Measurements from ENCODE around the gene MYH1. TPM values are rescaled to one million over a fixed set of nuclear protein-coding genes. Genes with fewer than 3 reads are reported as not detected.

The MYH1 gene
- polyA plus RNA-seq, 3 donors = 0.03 to 0.08 TPM; not detected in 1

GRCh38 chr17:10512856-10513255 lies 5.5 kb downstream of the MYH1 start:
- no peak for DNase-seq (ENCODE audit: extremely low read depth in 1 of 11, low read depth in 9 of 11, low spot score in 4 of 11)

GRCh38 chr17:10499950-10500349 lies 18.4 kb downstream of the MYH1 start:
- no peak for DNase-seq (ENCODE audit: extremely low read depth in 1 of 11, low read depth in 9 of 11, low spot score in 4 of 11)

GRCh38 chr17:10492004-10492403 lies 26.3 kb downstream of the MYH1 start:
- no peak for DNase-seq (ENCODE audit: extremely low read depth in 1 of 11, low read depth in 9 of 11, low spot score in 4 of 11)

- no peak for DNase-seq (ENCODE audit: extremely low read depth in 1 of 11, low read depth in 9 of 11, low spot score in 4 of 11)
These were observed 36.1 kb downstream of the MYH1 start for GRCh38 chr17:10482252-10482651.

- no peak for DNase-seq (ENCODE audit: extremely low read depth in 1 of 11, low read depth in 9 of 11, low spot score in 4 of 11)
These were observed 40.6 kb downstream of the MYH1 start for GRCh38 chr17:10477701-10478100.

GRCh38 chr17:10474536-10474935 lies 43.8 kb downstream of the MYH1 start:
- no peak for DNase-seq (ENCODE audit: extremely low read depth in 1 of 11, low read depth in 9 of 11, low spot score in 4 of 11)

GRCh38 chr17:10471858-10472257 lies 46.5 kb downstream of the MYH1 start:
- DNase-seq (ENCODE audit: extremely low read depth in 1 of 11, low read depth in 9 of 11, low spot score in 4 of 11) = no peak

- DNase-seq (ENCODE audit: extremely low read depth in 1 of 11, low read depth in 9 of 11, low spot score in 4 of 11) = no peak
These were observed 48.9 kb downstream of the MYH1 start, which contains the start of gene MYH4 for GRCh38 chr17:10469459-10469858. Gene MYH4 (minus strand): TSS chr17:10469559. CDS start chr17:10466745, 2,814 bp downstream.

- no peak for DNase-seq (ENCODE audit: extremely low read depth in 1 of 11, low read depth in 9 of 11, low spot score in 4 of 11)
These were observed 54.9 kb downstream of the MYH1 start for GRCh38 chr17:10463402-10463801.

- DNase-seq (ENCODE audit: extremely low read depth in 1 of 11, low read depth in 9 of 11, low spot score in 4 of 11) = no peak
These were observed 58.3 kb downstream of the MYH1 start for GRCh38 chr17:10460062-10460461.

- DNase-seq (ENCODE audit: extremely low read depth in 1 of 11, low read depth in 9 of 11, low spot score in 4 of 11) = peak in 5 of 11 donors; percentile 7 to 38 (median 17)
These were observed 59.6 kb downstream of the MYH1 start for GRCh38 chr17:10458701-10459100.

GRCh38 chr17:10457952-10458351 lies 60.4 kb downstream of the MYH1 start:
- no peak for DNase-seq (ENCODE audit: extremely low read depth in 1 of 11, low read depth in 9 of 11, low spot score in 4 of 11)

- no peak for DNase-seq (ENCODE audit: extremely low read depth in 1 of 11, low read depth in 9 of 11, low spot score in 4 of 11)
These were observed 71.1 kb downstream of the MYH1 start for GRCh38 chr17:10447026-10447931.

Other genes with a start within 250 kb of the MYH1 start
- under 1 TPM; 0.17 to 0.40 (median 0.19) TPM for gene MYH13, start 145.5 kb downstream of the MYH1 start, polyA plus RNA-seq (ENCODE audit: insufficient read length in 3 of 3)
- gene MYH8, start 96.6 kb downstream of the MYH1 start, polyA plus RNA-seq (ENCODE audit: insufficient read length in 3 of 3) = 1 to 10 TPM in 1 of 3 donors, under 1 TPM in 2; 0.54 to 1.8 (median 0.67) TPM
- under 1 TPM; 0.08 to 0.22 (median 0.10) TPM for gene MYH4, start 49.0 kb downstream of the MYH1 start, polyA plus RNA-seq (ENCODE audit: insufficient read length in 3 of 3)
- under 1 TPM in 2 of 3 donors, not detected in 1; 0.07 to 0.11 TPM for gene MYH2, start 31.1 kb upstream of the MYH1 start, polyA plus RNA-seq (ENCODE audit: insufficient read length in 3 of 3)
- gene MYH3, start 138.8 kb upstream of the MYH1 start, polyA plus RNA-seq (ENCODE audit: insufficient read length in 3 of 3) = 1 to 10 TPM; 3.9 to 7.4 (median 5.6) TPM
- gene SCO1, start 179.0 kb upstream of the MYH1 start, polyA plus RNA-seq (ENCODE audit: insufficient read length in 3 of 3) = 10 to 100 TPM; 38.7 to 40.0 (median 39.5) TPM
- 10 to 100 TPM; 13.4 to 16.8 (median 15.9) TPM for gene ADPRM, start 179.1 kb upstream of the MYH1 start, polyA plus RNA-seq (ENCODE audit: insufficient read length in 3 of 3)
- 10 to 100 TPM in 2 of 3 donors, 1 to 10 TPM in 1; 8.5 to 15.2 (median 10.6) TPM for gene TMEM220, start 211.5 kb upstream of the MYH1 start, polyA plus RNA-seq (ENCODE audit: insufficient read length in 3 of 3)